ENCODE results near the gene LOXL4. TPM values are rescaled to one million over a fixed set of nuclear protein-coding genes. Genes with fewer than 3 reads are reported as not detected.

LOXL4 gene
- total RNA-seq, 1 donor from 2014 or later, result 0.55 TPM

- DNase-seq (ENCODE audit: low spot score) (no peak), ATAC-seq (no peak)
These were observed 62.6 kb downstream of the LOXL4 start for GRCh38 chr10:98205351-98205750.

GRCh38 chr10:98202378-98202777 lies 65.6 kb downstream of the LOXL4 start:
- DNase-seq (ENCODE audit: low spot score), result no peak

GRCh38 chr10:98201760-98202159 lies 66.2 kb downstream of the LOXL4 start:
- no peak for DNase-seq (ENCODE audit: low spot score)
- ATAC-seq, result no peak

More at GRCh38 chr10:98202378-98202777, 65.6 kb downstream of the LOXL4 start:
- no peak for ATAC-seq

Other genes with a start within 250 kb of the LOXL4 start
- gene CRTAC1, start 237.6 kb downstream of the LOXL4 start, total RNA-seq, result 0.28 TPM
- gene R3HCC1L, start 133.5 kb downstream of the LOXL4 start, total RNA-seq, result 4.8 TPM
- gene PYROXD2, start 147.0 kb upstream of the LOXL4 start, total RNA-seq, result 5.4 TPM
- gene HPS1, start 178.7 kb upstream of the LOXL4 start, total RNA-seq, result 26.0 TPM